Urinary bladder (tissue), 4 donors: ENCODE data around the gene GPRIN3. TPM values are rescaled to one million over a fixed set of nuclear protein-coding genes. Genes with fewer than 3 reads are reported as not detected.
"Not testable (repeated sequence)": the region's sequence is repeated elsewhere in the genome, so short reads cannot be mapped to it uniquely, and the experiment has no call there.

ENCODE experiments used
- DNase-seq: peaks from one replicate; pipeline ENCODE4 v3.0.0-alpha.2; 2015; ENCODE audit errors: extremely low spot score
- H3K27ac ChIP-seq: one replicate; pipeline ENCODE4 v1.5.1; 2013; ENCODE audit warnings: low read depth, mild to moderate bottlenecking, moderate library complexity
- H3K36me3 ChIP-seq: one replicate; pipeline ENCODE4 v1.6.1; 2013; ENCODE audit warnings: mild to moderate bottlenecking, moderate library complexity; ENCODE audit not compliant: insufficient read depth
- H3K4me1 ChIP-seq: one replicate; pipeline ENCODE4 v1.6.1; 2013; ENCODE audit warnings: mild to moderate bottlenecking, moderate library complexity; ENCODE audit not compliant: insufficient read depth
- H3K4me3 ChIP-seq: one replicate; pipeline ENCODE4 v1.5.1; 2013; ENCODE audit warnings: low read depth, low read length
- WGBS: extraction: QIAGEN DNeasy Blood & Tissue Kit; methylation state at CpG from one replicate; pipeline ENCODE4 v1.1.7; 2013; 5-methylcytosine and 5-hydroxymethylcytosine counted together
- polyA plus RNA-seq: library from polyadenylated mRNA; stranded (reverse); fragments of 200-250 nt; gene quantifications from one replicate; pipeline ENCODE4 v1.2.3, GENCODE V29; 2013
- total RNA-seq: library from RNA; depleted of rRNA; stranded (reverse); fragments of >200 nt; gene quantifications from one replicate; pipeline ENCODE4 v1.2.3, GENCODE V29; 2014
- donor health status: healthy with polysubstance abuse.
- donor health status: healthy.

Gene GPRIN3
- total and polyA plus RNA-seq, 2 donors: 0.66 to 7.2 TPM

GRCh38 chr4:89226665-89227574 lies 80.7 kb downstream of the GPRIN3 start:
- Histone ChIP-seq H3K36me3 (no peaks in the 10 kb centered on the region), H3K27ac (no peak overlapping the region), H3K4me1 (no peaks in the 10 kb centered on the region), H3K4me3 (no peak overlapping the region)
- 39% methylated on average over 9 of the region's 9 CpGs for WGBS
- peak; percentile 78 for DNase-seq

DNA sequence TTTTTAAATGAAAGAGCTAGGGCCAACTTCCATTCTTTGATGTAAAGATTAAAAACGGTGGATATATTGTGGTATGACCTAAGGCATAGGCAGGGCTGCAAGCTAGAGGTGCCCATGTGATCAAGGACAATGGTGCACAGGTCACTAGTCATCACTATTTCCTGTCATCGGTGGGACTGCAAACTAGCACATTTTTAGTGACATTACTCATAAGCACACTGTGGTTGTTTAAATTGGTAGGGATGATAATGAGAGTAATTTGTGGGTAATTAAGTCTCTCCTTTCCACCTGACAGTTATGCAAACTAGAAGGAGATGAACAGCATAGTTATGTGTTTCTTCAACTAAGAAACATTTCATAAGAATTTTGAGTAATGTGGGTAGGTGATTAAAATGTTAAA lies 85.4 kb downstream of the GPRIN3 start:
- no peak overlapping the region for H3K27ac ChIP-seq
- WGBS: 65% methylated on average over 2 of the region's 2 CpGs
- no peak overlapping the region for H3K4me3 ChIP-seq
- no peaks in the 10 kb centered on the region for H3K4me1 ChIP-seq
- no peak for DNase-seq
- no peaks in the 10 kb centered on the region for H3K36me3 ChIP-seq

- DNase-seq: no peak
- WGBS: 83% methylated on average over 2 of the region's 2 CpGs
- no peak overlapping the region for H3K27ac ChIP-seq
- no peaks in the 10 kb centered on the region for H3K4me1 ChIP-seq
- H3K4me3 ChIP-seq: no peak overlapping the region
- no peaks in the 10 kb centered on the region for H3K36me3 ChIP-seq
These were observed 86.3 kb downstream of the GPRIN3 start for GRCh38 chr4:89221167-89221867.

DNA sequence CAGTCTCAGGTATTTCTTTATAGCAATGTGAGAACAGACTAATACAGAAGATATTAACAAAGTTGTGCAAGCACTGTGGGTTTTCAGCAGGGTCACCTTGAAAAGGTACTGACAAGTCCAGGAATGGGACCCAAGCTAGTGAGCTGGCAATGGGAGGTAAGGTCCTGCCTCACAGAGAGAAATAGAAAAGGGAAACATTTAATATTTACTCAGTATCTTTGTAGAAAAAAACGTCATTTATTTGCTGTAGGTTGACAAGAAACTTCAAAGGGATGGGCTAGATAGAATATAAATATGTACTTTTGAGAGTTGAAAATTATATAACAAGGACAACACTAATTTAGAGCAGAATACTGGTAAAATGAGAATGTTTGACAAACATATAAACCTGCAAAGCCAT lies 89.0 kb downstream of the GPRIN3 start:
- H3K4me1 ChIP-seq: no peaks in the 10 kb centered on the region
- no peak for DNase-seq
- H3K27ac ChIP-seq: no peak overlapping the region
- no peak overlapping the region for H3K4me3 ChIP-seq
- H3K36me3 ChIP-seq: no peaks in the 10 kb centered on the region
- WGBS: 69% methylated on average over 1 of the region's 1 CpG

- Histone ChIP-seq H3K27ac (no peak overlapping the region), H3K36me3 (no peaks in the 10 kb centered on the region), H3K4me3 (no peak overlapping the region), H3K4me1 (no peaks in the 10 kb centered on the region)
- 63% methylated on average over 1 of the region's 1 CpG for WGBS
- no peak for DNase-seq
These were observed 90.0 kb downstream of the GPRIN3 start for GRCh38 chr4:89217604-89218003.

DNA sequence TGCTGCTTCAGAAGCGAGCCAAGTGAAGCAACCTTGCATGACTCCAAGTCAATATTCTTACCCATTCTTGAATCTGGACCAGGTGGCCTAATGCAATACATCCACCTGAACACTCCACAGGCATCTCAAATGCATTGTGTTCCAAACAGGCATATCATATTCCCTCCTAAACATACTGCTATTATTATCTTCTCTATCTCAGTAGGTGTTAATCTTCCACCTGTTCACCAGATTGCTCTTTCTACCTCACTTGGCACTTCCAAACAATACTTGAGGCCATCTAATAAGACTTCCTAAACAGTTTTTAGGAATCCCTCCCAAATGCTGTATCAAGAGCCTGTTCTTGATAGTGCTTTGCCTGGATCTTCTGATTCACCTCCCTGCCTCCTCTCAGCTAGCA lies 90.7 kb downstream of the GPRIN3 start:
- Histone ChIP-seq H3K27ac (no peak overlapping the region), H3K4me1 (no peaks in the 10 kb centered on the region), H3K4me3 (no peak overlapping the region), H3K36me3 (no peaks in the 10 kb centered on the region)
- DNase-seq: no peak
- 93% methylated on average over 1 of the region's 1 CpG for WGBS

- H3K4me1 ChIP-seq: no peaks in the 10 kb centered on the region
- H3K36me3 ChIP-seq: no peaks in the 10 kb centered on the region
- H3K4me3 ChIP-seq: no peak overlapping the region
- H3K27ac ChIP-seq: no peak overlapping the region
- no peak for DNase-seq
These were observed 91.2 kb downstream of the GPRIN3 start for GRCh38 chr4:89216422-89216821.

DNA sequence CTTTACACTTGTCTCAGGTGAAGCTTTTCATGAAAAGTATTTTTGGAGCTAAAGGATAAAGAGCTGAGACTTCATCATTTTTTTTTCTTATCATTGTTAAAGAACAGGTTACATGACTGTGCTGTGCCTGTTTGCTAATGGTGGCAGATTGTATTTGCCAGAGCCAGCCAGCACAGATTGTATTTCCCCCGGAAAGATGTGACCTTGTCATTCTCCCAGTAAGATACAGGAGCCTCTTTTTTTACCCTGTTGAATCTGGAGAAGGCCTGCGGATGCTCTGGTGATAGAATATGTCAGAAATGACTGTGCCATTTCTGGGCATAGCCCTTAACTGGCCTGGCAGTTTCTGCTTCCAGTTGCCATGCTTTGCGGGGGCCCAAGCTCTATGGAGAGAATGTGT lies 91.9 kb downstream of the GPRIN3 start:
- H3K4me1 ChIP-seq: no peaks in the 10 kb centered on the region
- WGBS: 79% methylated on average over 3 of the region's 3 CpGs
- H3K4me3 ChIP-seq: no peak overlapping the region
- H3K36me3 ChIP-seq: no peaks in the 10 kb centered on the region
- no peak for DNase-seq
- H3K27ac ChIP-seq: no peak overlapping the region

GRCh38 chr4:89214308-89214707 lies 93.3 kb downstream of the GPRIN3 start:
- no peaks in the 10 kb centered on the region for H3K4me1 ChIP-seq
- no peak overlapping the region for H3K27ac ChIP-seq
- H3K36me3 ChIP-seq: no peaks in the 10 kb centered on the region
- WGBS: 98% methylated on average over 1 of the region's 1 CpG
- no peak overlapping the region for H3K4me3 ChIP-seq
- DNase-seq: no peak

- 57% methylated on average over 4 of the region's 4 CpGs for WGBS
- H3K27ac ChIP-seq: no peak overlapping the region
These were observed 94.3 kb downstream of the GPRIN3 start for GRCh38 chr4:89213382-89213701.

DNA sequence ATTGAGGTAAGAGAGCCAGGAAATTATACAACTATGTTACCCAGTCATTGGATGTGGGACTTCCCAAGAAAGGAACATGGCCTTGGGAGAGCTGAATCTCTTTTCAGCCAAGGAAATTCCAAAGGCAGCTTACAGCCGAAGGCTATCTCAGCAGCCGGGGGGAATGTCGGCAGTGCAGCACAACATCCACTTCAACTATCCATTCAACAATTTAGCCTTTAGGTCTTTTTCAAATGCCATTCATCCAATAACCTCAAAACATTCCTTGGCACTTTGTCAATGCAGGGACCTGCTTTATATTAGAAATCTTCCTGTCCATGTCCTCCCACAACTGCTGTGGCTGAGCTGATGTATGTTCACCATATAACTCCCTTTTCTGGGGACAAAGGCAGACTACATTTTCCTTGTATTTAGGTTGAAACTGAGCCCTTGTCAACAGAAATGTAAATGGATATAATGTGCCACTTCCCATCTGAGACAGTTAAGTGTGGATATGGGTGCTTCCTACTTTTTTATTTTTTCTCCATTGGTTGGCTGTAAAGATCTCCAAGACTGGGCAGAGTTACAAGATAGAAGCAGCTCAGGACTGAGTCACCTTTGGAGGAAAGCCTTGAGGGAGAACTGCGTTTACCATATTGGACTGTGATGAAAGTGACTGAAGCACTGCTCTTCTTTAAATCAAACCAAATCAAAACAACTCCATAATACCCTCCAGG lies 94.8 kb downstream of the GPRIN3 start:
- H3K27ac ChIP-seq: no peak overlapping the region
- WGBS: 76% methylated on average over 4 of the region's 4 CpGs
- DNase-seq: no peak
- H3K36me3 ChIP-seq: no peaks in the 10 kb centered on the region
- H3K4me3 ChIP-seq: no peak overlapping the region
- no peaks in the 10 kb centered on the region for H3K4me1 ChIP-seq

More at GRCh38 chr4:89213382-89213701, 94.3 kb downstream of the GPRIN3 start:
- no peak for DNase-seq
- Histone ChIP-seq H3K4me1 (no peaks in the 10 kb centered on the region), H3K36me3 (no peaks in the 10 kb centered on the region), H3K4me3 (no peak overlapping the region)

- Histone ChIP-seq H3K27ac (no peak overlapping the region), H3K36me3 (no peaks in the 10 kb centered on the region), H3K4me3 (no peak overlapping the region), H3K4me1 (peaks cover 1% of the 10 kb centered on the region)
- WGBS: 49% methylated on average over 1 of the region's 1 CpG
- no peak for DNase-seq
These were observed 103.0 kb downstream of the GPRIN3 start for GRCh38 chr4:89204624-89205023.

DNA sequence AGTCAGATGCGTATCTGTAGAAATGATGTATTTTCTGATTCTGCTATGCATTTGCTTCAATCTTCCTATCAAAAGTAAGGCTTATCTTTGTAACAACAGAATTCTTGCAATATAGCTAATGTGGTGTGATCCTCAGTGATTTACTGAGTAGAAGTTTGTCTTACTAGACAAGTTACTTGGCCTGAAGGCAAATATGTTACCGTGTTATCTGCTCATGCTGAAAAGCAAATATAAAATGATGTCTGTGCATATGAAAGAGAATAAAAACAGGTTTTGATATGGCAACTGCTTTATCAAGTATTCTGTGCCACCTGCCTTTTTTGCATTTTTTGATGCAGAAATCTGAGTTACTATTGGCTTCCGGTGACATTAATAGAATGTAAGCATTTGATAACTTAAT lies 103.7 kb downstream of the GPRIN3 start:
- no peak overlapping the region for H3K27ac ChIP-seq
- H3K4me1 ChIP-seq: peaks cover 1% of the 10 kb centered on the region
- WGBS: 64% methylated on average over 3 of the region's 3 CpGs
- no peaks in the 10 kb centered on the region for H3K36me3 ChIP-seq
- H3K4me3 ChIP-seq: no peak overlapping the region
- no peak for DNase-seq

GRCh38 chr4:89199394-89199793 lies 108.2 kb downstream of the GPRIN3 start:
- H3K4me3 ChIP-seq: not testable (repeated sequence)
- no CpG with 5 or more reads among the region's 1 CpG for WGBS

More at GRCh38 chr4:89199394-89199793, 108.2 kb downstream of the GPRIN3 start:
- not testable (repeated sequence) for DNase-seq, H3K36me3 ChIP-seq, H3K27ac ChIP-seq, H3K4me1 ChIP-seq
